GM18907 (cell line): ENCODE results near the gene TNP2.
"Not testable (repeated sequence)": the region's sequence is repeated elsewhere in the genome, so short reads cannot be mapped to it uniquely, and the experiment has no call there.

ENCODE experiments used
- ATAC-seq: cut with Tn5 transposase; IDR thresholded peaks from one replicate; pipeline ENCODE4 v1.9.1; 2021; ENCODE audit warnings: mild to moderate bottlenecking, moderate library complexity; ENCODE audit not compliant: unreplicated experiment

TNP2 gene

DNA sequence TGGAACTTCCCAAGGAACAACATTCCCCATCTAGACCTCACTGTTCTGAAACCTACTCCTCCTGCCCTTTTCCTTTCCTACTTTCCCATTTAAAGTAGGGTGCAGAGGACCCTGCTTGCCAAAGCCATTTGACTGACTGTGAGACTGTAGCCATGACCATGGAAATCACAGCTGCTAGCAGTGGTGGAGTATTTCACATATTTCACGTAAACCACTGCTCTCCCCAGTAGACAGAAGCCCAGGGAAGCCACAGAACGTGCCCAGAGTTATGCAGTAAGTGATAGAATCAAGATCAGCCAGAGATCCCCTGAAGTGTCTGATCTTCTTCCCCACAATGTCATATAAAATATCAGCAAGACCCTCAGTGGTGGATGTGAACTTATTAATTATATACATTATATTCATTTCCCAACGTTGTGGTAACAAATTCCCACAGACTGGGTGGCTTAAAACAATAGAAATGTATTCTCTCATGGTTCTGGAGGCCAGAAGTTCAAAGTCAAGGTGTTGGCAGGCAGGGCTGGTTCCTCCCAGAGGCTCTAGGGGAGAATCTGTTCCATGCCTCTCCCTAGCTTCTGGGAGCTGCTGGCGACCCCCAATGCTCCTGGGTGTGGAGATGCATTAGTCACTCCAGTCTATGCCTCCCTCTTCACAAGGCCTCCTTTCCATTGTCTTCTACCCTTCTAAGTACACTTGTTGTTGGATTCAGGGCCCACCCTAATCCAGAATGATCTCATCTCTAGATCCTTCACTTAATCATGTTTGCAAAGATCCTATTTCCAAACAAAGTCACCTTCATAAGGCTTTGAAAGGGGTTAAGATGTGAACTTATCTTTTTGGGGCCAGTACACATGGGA lies 32.7 kb upstream of the TNP2 start:
- no peak for ATAC-seq

DNA sequence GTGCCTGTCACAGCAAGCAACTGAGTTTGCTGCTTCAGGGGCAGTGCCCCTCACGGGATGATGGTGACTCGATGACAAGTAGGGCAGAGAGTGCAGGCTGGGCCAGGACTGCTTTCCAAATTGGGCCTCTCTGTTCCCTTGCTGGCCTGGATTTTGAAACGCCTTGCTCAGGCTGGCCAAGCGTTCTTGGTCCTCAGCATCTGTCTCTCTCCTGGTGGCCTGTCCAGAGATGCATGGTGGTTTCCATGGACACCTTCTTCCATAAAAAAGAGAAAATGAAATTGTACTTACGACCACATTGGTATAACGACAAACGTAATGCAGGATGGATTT lies 31.4 kb upstream of the TNP2 start:
- ATAC-seq: no peak

DNA sequence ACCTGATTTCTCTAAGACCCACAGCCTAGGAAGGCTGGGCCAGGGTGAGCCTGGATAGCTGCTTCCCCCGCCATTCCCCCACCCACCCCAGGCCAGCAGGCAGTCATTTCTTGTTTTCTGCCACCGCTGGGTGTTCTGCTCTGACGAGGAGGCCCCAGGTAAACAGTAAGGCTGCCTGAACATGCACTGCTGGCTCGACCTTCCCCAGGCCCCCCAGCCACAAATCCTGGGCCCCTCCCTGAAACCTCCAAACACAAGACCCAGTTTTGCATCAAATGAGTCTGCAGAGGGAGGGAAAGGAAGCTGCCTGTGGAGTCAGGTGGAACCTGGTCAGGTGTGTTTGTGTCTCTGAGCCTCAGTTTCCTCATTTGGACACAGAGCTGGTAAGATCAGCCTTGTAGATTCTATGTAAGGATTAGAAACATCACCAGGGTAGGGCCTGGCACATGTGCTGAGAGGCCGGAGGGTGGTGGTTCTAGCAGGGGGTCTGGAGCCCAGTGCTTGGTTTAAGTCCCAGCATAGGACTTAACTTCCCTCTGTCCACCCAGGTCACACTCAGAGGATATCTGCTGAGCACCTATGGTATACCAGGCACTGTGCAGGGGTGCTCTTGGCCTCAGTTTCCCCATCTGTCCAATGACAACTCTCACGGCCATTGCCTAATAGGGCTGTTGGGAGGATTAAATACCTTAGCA lies 30.9 kb upstream of the TNP2 start:
- ATAC-seq: no peak

DNA sequence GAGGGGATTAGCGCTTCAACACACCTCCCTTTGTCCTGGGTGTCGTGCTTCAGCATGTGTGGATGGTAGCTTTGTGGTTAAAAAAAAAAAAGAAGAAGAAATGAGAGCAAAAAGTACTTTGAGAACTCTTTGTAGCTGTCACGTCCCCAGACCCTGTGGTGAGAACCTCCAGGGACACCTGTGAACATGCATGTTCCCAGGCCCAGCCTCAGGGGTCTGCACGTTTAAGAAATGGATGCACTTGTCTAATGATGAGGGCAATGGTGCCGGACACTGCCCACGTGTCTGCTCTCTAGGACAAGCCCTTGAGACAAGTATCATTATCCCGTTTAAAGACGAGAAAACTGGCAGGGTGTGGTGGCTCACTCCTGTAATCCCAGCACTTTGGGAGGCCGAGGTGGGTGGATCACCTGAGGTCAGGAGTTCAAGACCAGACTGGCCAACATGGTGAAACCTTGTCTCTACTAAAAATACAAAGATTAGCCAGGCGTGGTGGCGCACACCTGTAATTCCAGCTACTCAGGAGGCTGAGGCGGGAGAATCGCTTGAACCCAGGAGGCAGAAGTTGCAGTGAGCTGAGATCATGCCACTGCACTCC lies 29.9 kb upstream of the TNP2 start:
- ATAC-seq: peak; percentile 40

DNA sequence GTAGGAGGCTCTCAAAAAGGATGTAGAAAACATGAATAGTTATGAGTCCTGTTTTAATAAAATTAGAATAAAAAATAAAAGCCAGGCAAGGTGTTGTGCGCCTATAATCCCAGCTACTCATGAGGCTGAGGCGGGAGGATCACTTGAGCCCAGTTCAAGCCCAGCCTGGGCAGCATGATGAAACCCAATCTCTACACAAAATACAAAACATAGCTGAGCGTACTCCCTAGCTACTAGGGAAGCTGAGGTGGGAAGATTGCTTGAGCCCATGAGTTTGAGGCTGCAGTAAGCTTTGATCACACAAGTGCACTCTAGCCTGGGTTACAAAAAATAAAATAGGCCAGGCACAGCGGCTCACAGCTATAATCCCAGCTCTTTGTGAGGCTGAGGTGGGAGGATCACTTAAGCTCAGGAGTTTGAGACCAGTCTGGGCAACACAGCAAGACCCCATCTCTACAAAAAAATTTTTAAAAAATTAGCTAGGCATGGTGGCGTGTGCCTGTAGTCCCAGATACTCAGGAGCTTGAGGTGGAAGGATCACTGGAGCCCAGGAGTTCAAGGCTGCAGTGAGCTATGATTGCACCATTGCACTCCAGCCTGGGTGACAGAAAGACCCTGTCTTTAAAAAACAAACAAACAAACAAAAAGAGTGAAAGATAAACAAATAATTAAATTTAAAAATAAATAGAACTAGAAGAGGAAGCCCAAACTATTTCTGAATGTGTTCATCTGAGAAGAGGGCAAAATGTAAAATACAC lies 29.2 kb upstream of the TNP2 start:
- no peak for ATAC-seq

DNA sequence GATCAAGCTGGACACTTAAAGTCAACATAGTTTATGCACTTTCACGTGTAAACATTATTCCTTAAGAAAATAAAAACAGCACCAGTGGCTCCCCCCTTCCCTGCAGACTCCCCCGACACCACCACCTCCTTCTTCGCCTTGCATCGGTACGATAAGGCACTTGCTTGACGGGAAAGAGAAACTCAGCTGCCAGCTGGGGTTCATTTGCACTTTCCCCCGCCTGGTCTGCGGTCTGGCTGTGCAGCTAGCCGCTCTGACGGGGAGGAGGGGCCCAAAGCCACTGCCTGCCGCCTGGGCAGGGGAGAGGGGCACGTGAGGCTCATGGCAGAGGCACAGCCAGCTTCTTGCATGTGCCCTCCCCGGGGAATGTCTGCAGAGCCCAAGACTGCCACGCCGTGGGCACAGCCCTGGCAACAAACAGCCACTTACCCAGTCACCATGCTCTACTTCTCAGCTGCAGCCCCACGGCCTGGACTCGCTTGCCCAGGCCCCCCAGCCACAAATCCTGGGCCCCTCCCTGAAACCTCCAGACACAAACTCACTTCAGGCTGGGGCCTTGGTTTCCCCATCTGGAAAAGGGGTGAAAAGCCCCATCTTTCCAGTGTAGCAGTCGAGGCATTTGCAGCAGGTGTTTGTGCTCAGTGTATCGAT lies 28.5 kb upstream of the TNP2 start:
- peak; percentile 75 for ATAC-seq

DNA sequence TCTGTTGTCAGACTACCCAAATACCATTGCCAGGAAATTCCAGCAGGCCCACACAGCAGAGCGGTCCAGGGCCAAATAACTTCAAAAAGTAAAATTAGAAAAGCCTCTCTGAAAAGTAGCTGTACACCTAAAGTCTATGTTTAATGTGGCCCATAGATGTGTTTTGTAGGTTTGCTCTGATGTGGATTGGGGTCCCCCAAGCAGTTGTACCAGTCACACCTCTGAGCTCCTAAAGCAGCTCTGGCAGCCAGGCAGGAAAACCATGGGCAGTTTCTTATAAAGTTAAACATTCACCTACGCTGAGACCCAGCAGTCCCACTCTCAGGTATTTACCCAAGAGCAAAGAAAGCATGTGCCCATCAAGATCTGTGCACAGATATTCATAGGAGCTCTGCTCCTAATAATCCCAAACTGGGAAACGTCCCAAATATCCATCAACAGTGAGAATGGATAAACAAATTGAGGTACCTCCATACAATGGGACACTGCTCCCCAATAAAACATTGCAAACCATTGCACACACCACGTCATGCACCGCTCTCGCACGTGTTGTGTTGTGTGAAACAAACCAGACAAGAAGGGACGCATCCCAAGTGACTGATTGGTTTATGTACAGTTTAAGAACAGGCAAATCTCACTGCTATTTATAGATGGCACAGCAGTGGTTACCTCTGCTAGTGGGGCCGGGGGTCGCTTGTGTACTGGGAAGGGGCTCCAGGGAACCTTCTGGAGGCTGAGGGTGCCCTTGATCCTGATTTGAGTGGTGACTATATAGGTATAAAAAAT lies 27.8 kb upstream of the TNP2 start:
- ATAC-seq: peak; percentile 12

DNA sequence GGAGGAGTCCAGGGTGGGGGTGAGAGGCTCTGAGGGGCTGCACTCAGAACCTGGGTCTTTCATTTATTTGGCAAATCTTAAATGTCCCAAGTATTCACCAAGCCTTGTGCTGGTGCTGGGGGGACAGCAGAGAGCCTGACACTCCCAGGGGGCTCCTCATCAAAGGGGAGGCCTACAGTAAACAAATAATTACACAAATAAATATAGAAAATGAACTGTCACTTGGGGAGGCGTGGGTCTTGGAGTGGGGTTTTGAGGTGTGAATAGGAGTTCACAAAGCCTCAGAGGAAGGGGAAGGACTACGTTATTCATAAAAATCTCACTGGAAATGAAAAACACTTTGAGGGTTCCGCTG lies 27.2 kb upstream of the TNP2 start:
- ATAC-seq: no peak

DNA sequence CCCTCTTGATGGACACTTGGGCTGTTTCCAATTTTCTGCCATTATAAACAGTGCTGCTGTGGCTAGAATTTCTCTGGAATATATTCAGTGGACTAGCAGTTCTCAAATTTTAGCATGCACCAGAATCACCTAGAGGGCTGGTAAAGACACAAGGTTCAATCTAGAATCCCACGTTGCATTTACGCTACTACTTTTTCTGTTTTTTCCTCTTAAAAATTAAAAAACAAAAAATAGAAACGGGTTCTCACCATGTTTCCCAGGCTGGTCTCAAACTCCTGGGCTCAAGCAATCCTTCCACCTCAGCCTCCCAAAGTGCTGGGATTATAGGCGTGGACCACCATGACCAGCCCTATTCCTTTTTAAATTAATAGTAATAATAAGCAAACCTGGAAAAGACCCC lies 26.5 kb upstream of the TNP2 start:
- no peak for ATAC-seq

DNA sequence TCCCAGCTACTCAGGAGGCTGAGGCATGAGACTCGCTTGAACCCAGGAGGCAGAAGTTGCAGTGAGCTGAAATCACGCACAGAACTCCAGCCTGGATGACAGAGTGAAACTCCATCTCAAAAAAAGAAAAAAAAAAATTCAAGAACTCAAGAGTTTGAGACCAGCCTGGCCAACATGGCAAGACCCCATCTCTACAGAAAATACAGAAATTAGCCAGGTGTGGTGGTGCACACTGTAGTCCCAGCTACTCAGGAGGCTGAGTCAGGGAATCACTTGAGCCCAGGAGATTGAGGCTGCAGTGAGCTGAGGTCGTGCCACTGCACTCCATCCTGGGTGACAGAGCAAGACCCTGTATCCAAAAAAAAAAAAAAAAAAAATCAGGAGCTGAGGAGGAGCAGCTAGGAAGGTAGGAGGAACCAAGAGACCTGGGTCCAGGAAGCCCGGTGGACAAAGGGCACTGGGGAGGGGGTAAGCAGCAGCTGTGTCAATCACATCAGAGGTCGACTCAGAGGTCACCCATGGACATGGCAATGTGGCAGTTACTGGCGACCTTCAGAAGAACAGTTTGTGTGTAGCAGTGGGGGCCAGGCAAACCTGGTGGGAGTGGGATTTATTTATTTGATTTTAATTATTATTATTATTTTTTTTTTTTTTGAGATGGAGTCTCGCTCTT lies 23.1 kb upstream of the TNP2 start:
- no peak for ATAC-seq

DNA sequence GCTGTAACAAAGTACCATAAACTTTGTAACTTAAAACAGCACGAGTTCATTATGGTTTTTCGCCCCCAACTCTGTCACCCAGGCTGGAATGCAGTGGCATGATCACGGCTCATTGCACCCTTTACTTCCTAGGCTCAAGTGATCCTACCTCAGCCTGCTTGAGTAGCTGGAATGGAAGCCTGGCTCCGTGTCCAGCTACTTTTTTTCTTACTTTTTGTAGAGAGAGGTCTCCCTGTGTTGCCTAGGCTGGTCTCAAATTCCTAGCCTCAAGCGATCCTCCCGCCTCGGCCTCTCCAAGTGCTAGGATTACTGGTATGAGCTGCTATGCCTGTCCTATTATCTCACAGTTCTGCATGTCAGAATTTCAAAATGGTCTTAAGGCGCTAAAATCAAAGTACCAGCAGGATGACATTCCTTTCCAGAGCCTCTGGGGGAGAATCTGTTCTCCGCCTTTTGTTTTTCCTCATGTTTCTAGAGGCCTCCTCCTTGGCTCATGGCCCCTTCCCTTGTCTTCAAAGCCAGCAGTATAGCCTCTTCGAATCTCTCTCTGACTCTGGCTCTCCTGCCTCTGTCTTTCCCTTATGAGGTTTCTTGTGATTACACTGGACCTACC lies 22.1 kb upstream of the TNP2 start:
- ATAC-seq: no peak

DNA sequence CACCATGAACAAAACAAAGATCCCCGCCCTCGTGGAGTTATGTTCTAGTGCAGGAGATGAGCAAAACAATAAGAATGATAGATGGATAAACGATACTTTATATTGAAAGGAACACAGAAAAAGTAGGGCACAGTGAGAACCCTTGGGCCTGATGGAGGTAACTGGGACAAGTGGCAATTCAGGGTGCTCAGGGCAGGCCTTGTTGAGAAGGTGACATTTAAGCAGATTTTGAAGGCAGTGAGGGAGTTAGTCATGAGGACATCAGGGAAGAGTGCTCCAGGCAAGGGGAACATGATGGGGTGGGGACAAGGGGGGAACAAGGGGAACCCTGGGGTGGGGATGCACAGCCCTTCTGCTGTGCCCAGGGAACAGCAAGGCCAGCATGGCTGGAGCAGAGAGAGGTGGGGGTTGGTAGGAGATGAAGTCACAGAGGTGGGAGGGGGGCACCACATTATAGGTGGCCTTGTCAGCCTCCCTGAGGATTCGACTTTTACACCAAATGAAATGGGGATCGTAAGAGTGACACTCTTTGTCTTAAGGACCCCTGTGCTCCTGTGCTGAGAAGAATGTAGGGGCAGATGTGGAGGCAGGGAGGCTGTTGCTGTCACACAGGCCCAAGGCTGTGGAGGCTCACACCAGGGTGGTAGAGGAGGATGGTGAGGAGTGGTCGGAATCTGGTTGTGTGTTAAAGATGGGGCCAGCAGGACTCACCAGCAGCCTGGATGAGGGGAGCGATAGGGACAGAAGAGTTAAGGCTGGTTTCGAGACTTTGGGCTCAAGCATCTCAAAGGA lies 21.2 kb upstream of the TNP2 start:
- ATAC-seq: no peak

DNA sequence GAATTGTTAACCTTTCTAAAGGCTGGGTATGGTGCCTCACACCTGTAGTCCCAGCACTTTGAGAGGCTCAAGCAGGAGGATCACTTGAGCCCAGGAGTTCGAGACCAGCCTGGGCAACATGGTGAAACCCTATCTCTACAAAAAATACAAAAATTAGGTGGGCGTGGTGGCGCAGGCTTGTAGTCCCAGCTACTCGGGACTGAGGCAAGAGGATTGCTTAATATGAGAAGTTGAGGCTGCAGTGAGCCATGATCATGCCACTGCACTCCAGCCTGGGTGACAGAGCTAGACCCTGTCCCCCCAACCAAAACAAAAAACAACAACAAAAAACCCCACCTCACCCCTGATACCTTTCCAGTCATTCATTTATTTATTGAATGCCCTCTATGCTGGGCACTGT lies 20.6 kb upstream of the TNP2 start:
- not testable (repeated sequence) for ATAC-seq

DNA sequence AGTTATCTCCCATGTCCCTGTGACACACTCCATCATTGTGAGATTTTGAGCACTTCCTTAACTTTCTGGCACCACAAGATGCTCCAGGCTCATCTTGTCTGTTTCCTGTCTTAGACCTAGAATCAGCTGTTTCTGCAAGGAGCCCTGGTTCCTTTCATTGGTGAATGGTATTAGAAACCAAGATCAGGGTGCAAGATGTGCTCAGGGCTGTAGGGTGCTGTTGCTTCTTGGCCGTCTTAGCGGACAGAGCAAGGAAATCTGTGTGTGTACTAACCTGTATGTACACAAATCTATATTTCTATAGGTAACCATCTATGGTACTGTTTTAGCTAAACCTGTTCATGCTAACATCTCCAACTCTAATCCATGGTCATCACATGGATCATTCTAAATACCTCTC lies 20.1 kb upstream of the TNP2 start:
- ATAC-seq: no peak

DNA sequence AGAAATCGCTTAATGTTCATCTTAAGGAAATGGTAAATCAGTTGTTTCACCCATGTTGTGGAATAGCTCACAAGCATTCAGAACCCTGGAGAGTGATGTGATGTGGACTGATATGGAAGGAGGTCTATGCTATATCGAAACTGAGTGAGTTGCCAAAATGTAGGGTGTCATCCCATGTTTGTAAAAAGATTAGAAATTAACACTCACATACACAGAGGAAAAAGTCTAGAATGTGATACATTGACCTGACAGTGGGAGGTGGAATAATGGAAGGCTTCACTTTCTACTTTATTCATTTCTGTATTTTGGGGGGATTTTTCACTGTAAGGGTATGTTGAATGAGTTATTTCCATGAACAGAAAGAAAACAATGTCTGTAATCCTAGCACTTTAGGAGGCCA lies 16.7 kb upstream of the TNP2 start:
- ATAC-seq: no peak

DNA sequence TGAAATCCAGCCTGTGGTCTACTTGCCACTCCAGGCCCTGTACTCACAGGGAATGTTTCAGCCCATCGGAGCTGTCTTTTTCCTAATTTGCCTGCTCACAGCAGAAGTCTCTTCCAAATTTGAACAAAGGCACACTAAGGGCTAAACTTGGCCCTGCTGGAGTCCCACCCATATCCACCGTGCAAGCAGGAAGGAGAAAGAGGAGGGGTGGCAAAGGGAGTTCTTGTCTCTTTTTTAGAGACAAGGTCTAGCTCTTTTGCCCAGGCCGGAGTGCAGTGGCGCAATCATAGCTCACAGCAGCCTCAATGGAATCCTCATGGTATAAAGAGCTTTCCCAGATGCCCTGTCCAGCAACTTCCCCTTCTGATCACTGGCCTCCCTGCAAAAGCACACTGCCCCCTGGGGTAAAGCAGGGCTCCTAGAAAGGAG lies 14.7 kb upstream of the TNP2 start:
- no peak for ATAC-seq

DNA sequence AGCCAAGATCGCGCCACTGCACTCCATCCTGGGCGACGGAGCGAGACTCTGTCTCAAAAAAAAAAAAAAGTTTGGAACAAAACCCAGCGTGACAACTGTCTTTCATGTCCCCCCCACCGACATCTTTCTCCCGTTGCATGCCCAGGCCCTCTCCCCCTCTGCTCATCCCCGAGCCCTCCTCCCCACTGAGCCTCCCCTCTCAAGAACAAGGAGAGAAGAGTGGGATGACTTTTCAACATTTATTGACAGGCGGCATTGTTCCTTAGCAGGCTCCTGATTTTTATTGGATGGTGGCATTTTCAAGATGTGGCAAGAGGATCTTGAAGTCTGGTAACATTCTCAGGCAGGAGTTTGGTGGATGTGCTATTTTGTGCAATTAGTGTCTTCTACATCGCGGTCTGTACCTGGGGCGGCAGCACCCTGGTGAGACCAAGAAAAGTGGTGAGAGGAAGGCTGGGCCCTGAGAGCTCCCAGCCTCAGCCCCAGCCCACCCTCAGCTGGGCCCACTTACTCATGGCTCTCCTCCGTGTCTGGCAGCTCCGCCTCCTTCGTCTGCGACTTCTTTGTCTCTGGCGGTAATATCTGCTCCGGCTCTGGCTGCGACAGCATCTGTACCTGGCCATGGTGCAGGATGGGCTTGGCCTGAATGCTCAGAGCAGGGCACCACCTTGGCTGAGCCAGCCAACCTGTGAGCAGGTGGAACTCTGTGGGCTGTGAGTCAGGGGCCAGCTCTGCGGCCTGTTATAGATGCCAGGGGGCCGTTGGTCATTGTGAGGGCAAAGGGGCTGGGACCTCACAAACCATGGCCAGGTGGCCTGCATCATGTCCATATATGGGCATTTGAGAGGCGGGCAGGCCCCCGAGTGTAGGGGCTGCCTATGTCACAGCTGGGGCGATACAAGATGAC lies 11.7 kb upstream of the TNP2 start, which contains the start of gene PRM1:
TSS of gene PRM1 (minus strand) at position 715 of the 907 bp plus-strand sequence. CDS start at position 623, 92 bp downstream.
- ATAC-seq: no peak
